Measurements from ENCODE around the gene ASPSCR1.
A peak's percentile ranks its signal among the peaks of the same experiment; 100 is the strongest.

The ASPSCR1 gene

GRCh38 chr17:82006468-82007227, 29.2 kb downstream of the ASPSCR1 start:
- peak; percentile 48 for ATAC-seq
- TF ChIP-seq PATZ1 (CRISPR knock-in tag; IDR thresholded peaks at IDR 0.05; ENCODE audit: borderline replicate concordance) = peak; percentile 63; the same call in 1 of the 2 replicates
- no peak for TF ChIP-seq ZC3H10 (CRISPR knock-in tag; IDR thresholded peaks at IDR 0.05)

- no peak for TF ChIP-seq CSRNP3 (CRISPR knock-in tag; IDR thresholded peaks at IDR 0.05)
- TF ChIP-seq SNAI2 (CRISPR knock-in tag; IDR thresholded peaks at IDR 0.05) = no peak
- no peak for TF ChIP-seq ZNF70 (CRISPR knock-in tag; IDR thresholded peaks at IDR 0.05)
- TF ChIP-seq BACH2 (CRISPR knock-in tag; IDR thresholded peaks at IDR 0.05; ENCODE audit: borderline replicate concordance) = no peak
- TF ChIP-seq CREB5 (CRISPR knock-in tag; IDR thresholded peaks at IDR 0.05; ENCODE audit: low read depth) = no peak
- no peak for ATAC-seq
Observed at GRCh38 chr17:82007228-82007494, 29.7 kb downstream of the ASPSCR1 start.

GRCh38 chr17:82007495-82008257, 30.2 kb downstream of the ASPSCR1 start:
- no peak for TF ChIP-seq BACH2 (CRISPR knock-in tag; IDR thresholded peaks at IDR 0.05; ENCODE audit: borderline replicate concordance)
- no peak for TF ChIP-seq PPARA (CRISPR knock-in tag; IDR thresholded peaks at IDR 0.05; ENCODE audit: borderline replicate concordance)
- TF ChIP-seq ZNF8 (CRISPR knock-in tag; IDR thresholded peaks at IDR 0.05) = no peak
- no peak for TF ChIP-seq ARNTL (CRISPR knock-in tag; IDR thresholded peaks at IDR 0.05; ENCODE audit: borderline replicate concordance, low read depth)
- no peak for TF ChIP-seq TCF4 (CRISPR knock-in tag; IDR thresholded peaks at IDR 0.05; ENCODE audit: borderline replicate concordance)
- no peak for TF ChIP-seq SNAI2 (CRISPR knock-in tag; IDR thresholded peaks at IDR 0.05)
- no peak for TF ChIP-seq CSRNP3 (CRISPR knock-in tag; IDR thresholded peaks at IDR 0.05)
- TF ChIP-seq TSHZ2 (CRISPR knock-in tag; IDR thresholded peaks at IDR 0.05) = no peak
- TF ChIP-seq CSDC2 (CRISPR knock-in tag; IDR thresholded peaks at IDR 0.05) = no peak
- TF ChIP-seq ZC3H10 (CRISPR knock-in tag; IDR thresholded peaks at IDR 0.05) = no peak
- no peak for TF ChIP-seq ISL1 (CRISPR knock-in tag; IDR thresholded peaks at IDR 0.05)
- no peak for TF ChIP-seq ZNF70 (CRISPR knock-in tag; IDR thresholded peaks at IDR 0.05)
- no peak for TF ChIP-seq CREB5 (CRISPR knock-in tag; IDR thresholded peaks at IDR 0.05; ENCODE audit: low read depth)
- no peak for TF ChIP-seq POU6F1 (CRISPR knock-in tag; IDR thresholded peaks at IDR 0.05; ENCODE audit: borderline replicate concordance, low read depth)
- TF ChIP-seq TOX (CRISPR knock-in tag; IDR thresholded peaks at IDR 0.05; ENCODE audit: borderline replicate concordance) = no peak
- no peak for TF ChIP-seq RARB (CRISPR knock-in tag; IDR thresholded peaks at IDR 0.05)
- ATAC-seq = no peak
